A673 (cell line): Measurements from ENCODE around the gene CREB3L4.
"Not testable (repeated sequence)": the region's sequence is repeated elsewhere in the genome, so short reads cannot be mapped to it uniquely, and the experiment has no call there.

ENCODE experiments used
- EZH2 ChIP-seq: fragments of 200-600 bp; sonication (generic); IDR thresholded peaks from 2 replicates; pipeline ENCODE4 v1.6.1; 2017; ENCODE audit warnings: borderline replicate concordance, low read depth, mild to moderate bottlenecking, mixed read lengths, antibody characterized with exemption, low read length; ENCODE audit not compliant: poor library complexity, severe bottlenecking
- TF ChIP-seq, protein P1 (sequence below): fragments of 300-800, 200-600 bp; sonication (generic); conservative IDR thresholded peaks from 2 replicates; pipeline ENCODE4 v1.5.1; 2017; ENCODE audit warnings: low read depth, mild to moderate bottlenecking, antibody characterized with exemption, low read length, moderate library complexity, mixed read lengths

DNA sequence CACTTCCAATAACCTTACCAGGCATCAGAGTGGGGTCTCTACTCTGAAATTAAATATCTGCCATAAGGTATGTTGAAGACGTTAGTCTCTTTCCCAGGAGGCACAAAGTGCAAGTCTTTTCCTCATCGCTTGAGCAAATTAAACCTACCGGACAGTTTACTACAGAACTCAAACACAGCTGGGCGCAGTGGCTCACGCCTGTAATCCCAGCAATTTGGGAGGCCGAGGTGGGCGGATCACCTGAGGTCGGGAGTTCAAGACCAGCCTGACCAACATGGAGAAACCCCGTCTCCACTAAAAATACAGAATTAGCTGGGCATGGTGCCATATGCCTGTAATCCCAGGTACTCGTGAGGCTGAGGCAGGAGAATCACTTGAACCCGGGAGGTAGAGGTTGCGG, 11.4 kb downstream of the CREB3L4 start:
- TF ChIP-seq, protein P1, sequence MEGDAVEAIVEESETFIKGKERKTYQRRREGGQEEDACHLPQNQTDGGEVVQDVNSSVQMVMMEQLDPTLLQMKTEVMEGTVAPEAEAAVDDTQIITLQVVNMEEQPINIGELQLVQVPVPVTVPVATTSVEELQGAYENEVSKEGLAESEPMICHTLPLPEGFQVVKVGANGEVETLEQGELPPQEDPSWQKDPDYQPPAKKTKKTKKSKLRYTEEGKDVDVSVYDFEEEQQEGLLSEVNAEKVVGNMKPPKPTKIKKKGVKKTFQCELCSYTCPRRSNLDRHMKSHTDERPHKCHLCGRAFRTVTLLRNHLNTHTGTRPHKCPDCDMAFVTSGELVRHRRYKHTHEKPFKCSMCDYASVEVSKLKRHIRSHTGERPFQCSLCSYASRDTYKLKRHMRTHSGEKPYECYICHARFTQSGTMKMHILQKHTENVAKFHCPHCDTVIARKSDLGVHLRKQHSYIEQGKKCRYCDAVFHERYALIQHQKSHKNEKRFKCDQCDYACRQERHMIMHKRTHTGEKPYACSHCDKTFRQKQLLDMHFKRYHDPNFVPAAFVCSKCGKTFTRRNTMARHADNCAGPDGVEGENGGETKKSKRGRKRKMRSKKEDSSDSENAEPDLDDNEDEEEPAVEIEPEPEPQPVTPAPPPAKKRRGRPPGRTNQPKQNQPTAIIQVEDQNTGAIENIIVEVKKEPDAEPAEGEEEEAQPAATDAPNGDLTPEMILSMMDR = not testable (repeated sequence)
- TF ChIP-seq EZH2 = not testable (repeated sequence)
